ENCODE measurements around the gene TNC.

- TF ChIP-seq POLR2AphosphoS5 (IDR thresholded peaks at IDR 0.05) (no peak), POLR2A (IDR thresholded peaks at IDR 0.05) (no peak)
- TF ChIP-seq, protein P1, sequence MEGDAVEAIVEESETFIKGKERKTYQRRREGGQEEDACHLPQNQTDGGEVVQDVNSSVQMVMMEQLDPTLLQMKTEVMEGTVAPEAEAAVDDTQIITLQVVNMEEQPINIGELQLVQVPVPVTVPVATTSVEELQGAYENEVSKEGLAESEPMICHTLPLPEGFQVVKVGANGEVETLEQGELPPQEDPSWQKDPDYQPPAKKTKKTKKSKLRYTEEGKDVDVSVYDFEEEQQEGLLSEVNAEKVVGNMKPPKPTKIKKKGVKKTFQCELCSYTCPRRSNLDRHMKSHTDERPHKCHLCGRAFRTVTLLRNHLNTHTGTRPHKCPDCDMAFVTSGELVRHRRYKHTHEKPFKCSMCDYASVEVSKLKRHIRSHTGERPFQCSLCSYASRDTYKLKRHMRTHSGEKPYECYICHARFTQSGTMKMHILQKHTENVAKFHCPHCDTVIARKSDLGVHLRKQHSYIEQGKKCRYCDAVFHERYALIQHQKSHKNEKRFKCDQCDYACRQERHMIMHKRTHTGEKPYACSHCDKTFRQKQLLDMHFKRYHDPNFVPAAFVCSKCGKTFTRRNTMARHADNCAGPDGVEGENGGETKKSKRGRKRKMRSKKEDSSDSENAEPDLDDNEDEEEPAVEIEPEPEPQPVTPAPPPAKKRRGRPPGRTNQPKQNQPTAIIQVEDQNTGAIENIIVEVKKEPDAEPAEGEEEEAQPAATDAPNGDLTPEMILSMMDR (IDR thresholded peaks at IDR 0.05): no peak
Measured at GRCh38 chr9:115039516-115040120, 78.3 kb downstream of the TNC start.

Data from prostate gland (tissue), 2 donors.